ENCODE results near the gene ZBTB12.

The ZBTB12 gene

GRCh38 chr6:31906122-31906521 lies 4.2 kb upstream of the ZBTB12 start:
- H3K27ac ChIP-seq: no peak overlapping the region
- no peak for TF ChIP-seq CTCF (conservative IDR thresholded peaks at IDR 0.05)

- TF ChIP-seq CTCF (conservative IDR thresholded peaks at IDR 0.05): no peak
- no peak overlapping the region for H3K27ac ChIP-seq
Measured at GRCh38 chr6:31905041-31905440, 3.2 kb upstream of the ZBTB12 start.

- no peak overlapping the region for H3K27ac ChIP-seq
- TF ChIP-seq CTCF (conservative IDR thresholded peaks at IDR 0.05): no peak
Measured at GRCh38 chr6:31903957-31904356, 2.1 kb upstream of the ZBTB12 start.

GRCh38 chr6:31901415-31901952 lies 402 bp downstream of the ZBTB12 start:
- peak overlapping the region; percentile 92 for H3K27ac ChIP-seq
- no peak for TF ChIP-seq CTCF (conservative IDR thresholded peaks at IDR 0.05)

- TF ChIP-seq CTCF (conservative IDR thresholded peaks at IDR 0.05): no peak
- H3K27ac ChIP-seq: peak overlapping the region; percentile 92
Measured at GRCh38 chr6:31900917-31901414, 920 bp downstream of the ZBTB12 start.

GRCh38 chr6:31899882-31900722 lies 1.8 kb downstream of the ZBTB12 start:
- no peak overlapping the region for H3K27ac ChIP-seq

More at GRCh38 chr6:31899882-31900722, 1.8 kb downstream of the ZBTB12 start:
- TF ChIP-seq CTCF (conservative IDR thresholded peaks at IDR 0.05): no peak

Measured in VCaP (cell line).